OCI-LY7 (cell line): ENCODE results near the gene GAREM1. TPM values are rescaled to one million over a fixed set of nuclear protein-coding genes. Genes with fewer than 3 reads are reported as not detected.

ENCODE experiments used
- BruUV-seq: library from RNA; stranded (reverse); fragments of 400-500 nt; replicated peaks from 2 replicates; lab custom pipeline; 2021; lab: Mats Ljungman, UMichigan
- CTCF ChIA-PET: fragments of 300-600 bp; sonication (Branson Sonifier 250); formaldehyde crosslinking; loops from one replicate; lab custom pipeline; 2022; ENCODE audit warnings: antibody characterized with exemption; ENCODE audit not compliant: unreplicated experiment; lab: Charles Lee
- POLR2A ChIA-PET: fragments of 300-600 bp; sonication (Branson Sonifier 250); formaldehyde crosslinking; loops from one replicate; lab custom pipeline; 2022; ENCODE audit warnings: antibody characterized with exemption; lab: Charles Lee
- DNase-seq: peaks from one replicate; pipeline ENCODE4 v3.0.0-alpha.2; 2015; ENCODE audit warnings: low spot score
- H2AFZ ChIP-seq: fragments of 200-600 bp; sonication (generic), shearing (Covaris generic); 2 replicates; pipeline ENCODE4 v1.6.1; 2014; ENCODE audit warnings: mild to moderate bottlenecking, antibody characterized with exemption, low read length, moderate library complexity
- H3K27ac ChIP-seq: fragments of 200-600 bp; sonication (generic); 2 replicates; pipeline ENCODE4 v1.5.1; 2014; ENCODE audit warnings: mixed run types, low read depth, mild to moderate bottlenecking, moderate library complexity, low read length, inconsistent platforms; ENCODE audit not compliant: poor library complexity, severe bottlenecking
- H3K36me3 ChIP-seq: fragments of 200-600 bp; sonication (generic); 2 replicates; pipeline ENCODE4 v1.6.1; 2014; ENCODE audit warnings: mild to moderate bottlenecking, antibody characterized with exemption, low read length, moderate library complexity, mixed read lengths; ENCODE audit not compliant: insufficient read depth
- H3K4me1 ChIP-seq: fragments of 200-600 bp; sonication (generic); 2 replicates; pipeline ENCODE4 v1.5.1; 2014; ENCODE audit warnings: mild to moderate bottlenecking, low read length; ENCODE audit not compliant: insufficient read depth, poor library complexity, severe bottlenecking
- H3K4me2 ChIP-seq: fragments of 200-600 bp; sonication (generic); 2 replicates; pipeline ENCODE4 v1.6.1; 2014; ENCODE audit warnings: mild to moderate bottlenecking, low read length
- H3K4me3 ChIP-seq: fragments of 200-600 bp; sonication (generic); 2 replicates; pipeline ENCODE4 v1.5.1; 2014; ENCODE audit warnings: mild to moderate bottlenecking, low read depth, low read length; ENCODE audit not compliant: poor library complexity, severe bottlenecking
- H3K79me2 ChIP-seq: fragments of 200-600 bp; sonication (generic); 2 replicates; pipeline ENCODE4 v1.6.1; 2016; ENCODE audit warnings: low read depth, mild to moderate bottlenecking, low read length, moderate library complexity, mixed read lengths; ENCODE audit not compliant: insufficient read depth
- H3K9me2 ChIP-seq: fragments of 200-600 bp; sonication (generic); 2 replicates; pipeline ENCODE4 v1.6.1; 2016; ENCODE audit warnings: mild to moderate bottlenecking, low read length, mixed read lengths; ENCODE audit not compliant: insufficient read depth
- H3K9me3 ChIP-seq: fragments of 200-600 bp; sonication (generic); 2 replicates; pipeline ENCODE4 v1.6.1; 2014; ENCODE audit warnings: mild to moderate bottlenecking, mixed run types, low read length, mixed read lengths
- H4K20me1 ChIP-seq: fragments of 200-600 bp; sonication (generic); 2 replicates; pipeline ENCODE4 v1.6.1; 2014; ENCODE audit warnings: mild to moderate bottlenecking, antibody characterized with exemption, low read length, moderate library complexity, mixed read lengths; ENCODE audit not compliant: insufficient read depth
- EZH2phosphoT487 ChIP-seq: fragments of 200-600 bp; sonication (generic); IDR thresholded peaks from 2 replicates; pipeline ENCODE4 v1.6.1; 2018; ENCODE audit warnings: low read depth, borderline replicate concordance, mild to moderate bottlenecking, mixed run types, antibody characterized with exemption, low read length, moderate library complexity, mixed read lengths
- intact Hi-C: fragments of 100-400 bp; cut with micrococcal nuclease; formaldehyde crosslinking; loops from one replicate; pipeline ENCODE4 v1.10.0; 2022; ENCODE audit not compliant: unreplicated experiment
- total RNA-seq, 2 experiments: library from RNA; depleted of rRNA in 1 of 2; stranded (reverse); fragments of >200 nt in 1 of 2; shearing (Covaris generic) in 1 of 2; gene quantifications; 2 replicates each; pipeline ENCODE4 v1.2.3, GENCODE V29; 2014 to 2022
- TF ChIP-seq, protein P1 (sequence below): fragments of 200-600 bp; sonication (generic); conservative IDR thresholded peaks from 2 replicates; pipeline ENCODE4 v1.5.1; 2014; ENCODE audit warnings: mild to moderate bottlenecking, antibody characterized with exemption, low read length, moderate library complexity, mixed read lengths

The GAREM1 gene
- total RNA-seq, 2 experiments from 2014 or later: 1.0 to 2.7 TPM

DNA sequence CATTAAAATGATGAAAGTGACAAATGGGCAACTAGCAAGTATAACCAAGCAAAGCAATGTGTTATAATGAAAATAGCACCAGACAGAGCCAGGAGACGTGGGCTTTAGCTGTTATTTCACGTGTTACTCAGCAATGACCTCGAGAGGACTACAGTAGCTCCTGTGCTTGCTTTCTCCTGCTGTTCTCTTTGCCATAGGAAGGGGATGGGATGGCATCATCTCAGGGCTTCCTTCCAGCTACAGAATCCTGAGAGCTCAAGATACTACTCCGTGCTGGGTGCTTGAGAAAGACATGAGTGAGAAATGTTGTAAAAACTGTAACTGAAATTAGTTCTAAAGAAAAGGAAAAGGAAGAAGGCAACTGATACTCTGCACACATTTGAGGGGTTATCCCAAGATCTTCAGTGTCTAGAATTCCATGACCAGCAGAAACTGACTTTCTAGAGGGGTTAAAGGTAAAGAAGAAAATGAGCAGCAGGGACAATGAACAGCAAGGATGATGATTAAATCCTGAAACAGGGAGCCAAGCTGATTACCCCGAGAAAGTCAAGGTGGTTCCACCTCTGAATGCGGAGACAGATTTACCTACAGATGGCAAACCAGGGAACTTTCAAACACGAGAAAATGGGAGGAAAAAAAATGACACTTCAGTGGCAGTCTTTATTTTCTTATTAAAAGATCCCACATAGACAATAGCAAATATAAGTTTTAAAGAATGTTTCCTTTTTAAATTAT lies 33.4 kb downstream of the GAREM1 start:
- no peak overlapping the region for H3K27ac ChIP-seq
- no peaks in the 10 kb centered on the region for H3K9me2 ChIP-seq
- POLR2A ChIA-PET: no interaction called here
- CTCF ChIA-PET: no interaction called here
- no peaks in the 10 kb centered on the region for H3K79me2 ChIP-seq
- intact Hi-C loops: no loop called here
- no peaks in the 10 kb centered on the region; the same call in 1 of the 2 replicates for H4K20me1 ChIP-seq
- no peak for DNase-seq
- H3K36me3 ChIP-seq: no peaks in the 10 kb centered on the region
- no TSS peak for BruUV-seq
- no peak overlapping the region for H3K4me2 ChIP-seq
- no peak overlapping the region for H3K4me3 ChIP-seq
- no peaks in the 10 kb centered on the region for H3K9me3 ChIP-seq
- no peaks in the 10 kb centered on the region for H3K4me1 ChIP-seq
- H2AFZ ChIP-seq: no peak overlapping the region
- no peak for TF ChIP-seq EZH2phosphoT487
- TF ChIP-seq, protein P1, sequence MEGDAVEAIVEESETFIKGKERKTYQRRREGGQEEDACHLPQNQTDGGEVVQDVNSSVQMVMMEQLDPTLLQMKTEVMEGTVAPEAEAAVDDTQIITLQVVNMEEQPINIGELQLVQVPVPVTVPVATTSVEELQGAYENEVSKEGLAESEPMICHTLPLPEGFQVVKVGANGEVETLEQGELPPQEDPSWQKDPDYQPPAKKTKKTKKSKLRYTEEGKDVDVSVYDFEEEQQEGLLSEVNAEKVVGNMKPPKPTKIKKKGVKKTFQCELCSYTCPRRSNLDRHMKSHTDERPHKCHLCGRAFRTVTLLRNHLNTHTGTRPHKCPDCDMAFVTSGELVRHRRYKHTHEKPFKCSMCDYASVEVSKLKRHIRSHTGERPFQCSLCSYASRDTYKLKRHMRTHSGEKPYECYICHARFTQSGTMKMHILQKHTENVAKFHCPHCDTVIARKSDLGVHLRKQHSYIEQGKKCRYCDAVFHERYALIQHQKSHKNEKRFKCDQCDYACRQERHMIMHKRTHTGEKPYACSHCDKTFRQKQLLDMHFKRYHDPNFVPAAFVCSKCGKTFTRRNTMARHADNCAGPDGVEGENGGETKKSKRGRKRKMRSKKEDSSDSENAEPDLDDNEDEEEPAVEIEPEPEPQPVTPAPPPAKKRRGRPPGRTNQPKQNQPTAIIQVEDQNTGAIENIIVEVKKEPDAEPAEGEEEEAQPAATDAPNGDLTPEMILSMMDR: no peak

DNA sequence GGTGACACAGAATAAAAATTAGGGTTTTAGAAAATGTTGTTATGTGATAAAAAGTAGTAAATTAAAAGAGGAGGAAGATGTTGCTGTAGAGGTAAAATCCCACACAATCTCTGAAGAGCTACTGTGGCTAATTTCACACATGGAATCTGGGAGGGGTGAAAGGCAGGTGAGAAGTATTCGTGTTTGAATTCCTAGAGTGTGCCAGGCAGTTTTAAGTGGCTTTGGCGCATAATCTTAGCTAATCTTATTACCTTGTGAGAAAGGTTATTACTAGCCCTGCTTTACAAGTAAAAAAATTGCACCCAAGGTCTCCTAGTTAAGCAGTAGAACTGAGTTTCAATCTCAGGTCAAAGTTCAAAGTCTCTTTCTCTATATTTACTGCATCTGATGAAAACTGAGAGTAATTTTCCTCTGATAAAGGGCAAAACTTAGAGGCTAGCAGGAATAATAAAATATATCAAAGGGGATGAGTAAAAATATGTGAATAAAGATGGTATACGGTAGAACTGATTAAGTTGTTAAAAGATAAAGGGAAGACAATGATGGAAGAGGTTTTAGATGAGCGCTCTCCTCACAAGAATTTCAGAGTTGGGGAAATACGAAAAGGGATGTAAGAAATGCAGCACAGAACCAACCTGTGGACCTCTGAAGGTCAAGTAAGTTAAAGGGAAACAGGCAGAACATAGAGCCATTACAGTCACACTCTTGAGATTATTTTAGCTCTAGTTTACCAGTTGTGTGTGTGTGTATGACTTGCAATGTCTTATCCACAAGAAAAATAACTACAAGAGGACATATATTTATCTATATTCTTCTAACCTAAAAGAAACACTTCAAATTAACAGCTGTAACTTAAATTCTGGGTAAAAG lies 34.8 kb downstream of the GAREM1 start:
- Histone ChIP-seq H3K9me3 (no peaks in the 10 kb centered on the region), H3K9me2 (no peaks in the 10 kb centered on the region), H3K27ac (no peak overlapping the region), H3K4me2 (no peak overlapping the region), H3K4me1 (no peaks in the 10 kb centered on the region), H3K4me3 (no peak overlapping the region), H4K20me1 (no peaks in the 10 kb centered on the region; the same call in 1 of the 2 replicates), H3K79me2 (no peaks in the 10 kb centered on the region), H3K36me3 (no peaks in the 10 kb centered on the region), H2AFZ (no peak overlapping the region)
- no peak for TF ChIP-seq EZH2phosphoT487
- TF ChIP-seq, protein P1: no peak
- DNase-seq: no peak
- intact Hi-C loops: no loop called here
- no TSS peak for BruUV-seq
- ChIA-PET POLR2A (no interaction called here), CTCF (no interaction called here)
